RWPE1 (cell line): ENCODE measurements around the gene BMF.

Source experiments
- CTCF ChIA-PET: fragments of 350-600 bp; sonication (Branson Sonifier 250); formaldehyde crosslinking; extraction: SDS; loops from one replicate; lab custom pipeline; 2021; lab: Yijun Ruan, JAX
- POLR2A ChIA-PET: fragments of 400-600 bp; formaldehyde crosslinking; extraction: SDS; loops from one replicate; lab custom pipeline; 2020; ENCODE audit warnings: antibody characterized with exemption; ENCODE audit not compliant: low non-redundant PET; lab: Yijun Ruan, JAX
- DNase-seq: peaks from one replicate; pipeline ENCODE4 v3.0.0; 2012; ENCODE audit warnings: low spot score
- H3K27ac ChIP-seq: fragments of 450-650 bp; 2 replicates; pipeline ENCODE4 v1.5.1; 2017
- TF ChIP-seq, protein P1 (sequence below): fragments of 450-650 bp; conservative IDR thresholded peaks from 2 replicates; pipeline ENCODE4 v1.5.1; 2017; ENCODE audit warnings: low read depth, mild to moderate bottlenecking

Gene BMF

DNA sequence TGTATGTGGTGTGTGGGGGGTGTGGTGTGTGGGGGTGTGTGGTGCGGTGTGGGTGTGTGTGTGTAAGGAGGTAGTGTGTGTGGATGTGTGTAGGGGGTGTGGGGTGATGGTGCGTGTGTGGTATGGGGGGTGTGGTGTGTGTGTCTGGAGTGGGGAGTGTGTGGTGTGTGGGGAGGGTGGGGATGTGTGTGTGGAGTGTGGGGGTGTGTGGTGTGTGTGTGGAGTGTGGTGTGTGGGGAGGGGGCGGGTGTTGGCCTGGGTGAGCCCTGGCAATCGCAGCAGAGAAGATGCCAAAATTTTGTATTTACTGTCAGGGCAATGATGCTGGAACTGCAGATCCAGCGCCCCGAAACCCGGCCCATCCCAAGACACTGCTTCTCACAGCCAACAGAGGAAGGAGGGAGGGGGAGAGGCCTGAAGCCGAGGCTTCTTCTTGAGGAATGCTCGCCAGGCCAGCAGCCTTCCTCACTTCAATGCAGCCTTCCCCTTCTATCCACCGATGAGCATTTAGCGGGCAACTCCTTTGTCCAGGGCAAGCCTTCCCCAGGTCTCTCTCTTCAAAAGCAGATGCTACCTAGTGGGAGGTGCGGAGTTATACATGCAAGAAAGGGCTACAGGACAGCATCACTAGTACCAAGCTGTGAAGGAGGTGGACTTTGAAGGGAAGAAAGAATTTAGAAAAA is 57.8 kb downstream of the BMF start:
- TF ChIP-seq, protein P1, sequence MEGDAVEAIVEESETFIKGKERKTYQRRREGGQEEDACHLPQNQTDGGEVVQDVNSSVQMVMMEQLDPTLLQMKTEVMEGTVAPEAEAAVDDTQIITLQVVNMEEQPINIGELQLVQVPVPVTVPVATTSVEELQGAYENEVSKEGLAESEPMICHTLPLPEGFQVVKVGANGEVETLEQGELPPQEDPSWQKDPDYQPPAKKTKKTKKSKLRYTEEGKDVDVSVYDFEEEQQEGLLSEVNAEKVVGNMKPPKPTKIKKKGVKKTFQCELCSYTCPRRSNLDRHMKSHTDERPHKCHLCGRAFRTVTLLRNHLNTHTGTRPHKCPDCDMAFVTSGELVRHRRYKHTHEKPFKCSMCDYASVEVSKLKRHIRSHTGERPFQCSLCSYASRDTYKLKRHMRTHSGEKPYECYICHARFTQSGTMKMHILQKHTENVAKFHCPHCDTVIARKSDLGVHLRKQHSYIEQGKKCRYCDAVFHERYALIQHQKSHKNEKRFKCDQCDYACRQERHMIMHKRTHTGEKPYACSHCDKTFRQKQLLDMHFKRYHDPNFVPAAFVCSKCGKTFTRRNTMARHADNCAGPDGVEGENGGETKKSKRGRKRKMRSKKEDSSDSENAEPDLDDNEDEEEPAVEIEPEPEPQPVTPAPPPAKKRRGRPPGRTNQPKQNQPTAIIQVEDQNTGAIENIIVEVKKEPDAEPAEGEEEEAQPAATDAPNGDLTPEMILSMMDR: no peak
- POLR2A ChIA-PET: no interaction called here
- CTCF ChIA-PET: no interaction called here
- H3K27ac ChIP-seq: peak overlapping the region; percentile 49
- DNase-seq: no peak

DNA sequence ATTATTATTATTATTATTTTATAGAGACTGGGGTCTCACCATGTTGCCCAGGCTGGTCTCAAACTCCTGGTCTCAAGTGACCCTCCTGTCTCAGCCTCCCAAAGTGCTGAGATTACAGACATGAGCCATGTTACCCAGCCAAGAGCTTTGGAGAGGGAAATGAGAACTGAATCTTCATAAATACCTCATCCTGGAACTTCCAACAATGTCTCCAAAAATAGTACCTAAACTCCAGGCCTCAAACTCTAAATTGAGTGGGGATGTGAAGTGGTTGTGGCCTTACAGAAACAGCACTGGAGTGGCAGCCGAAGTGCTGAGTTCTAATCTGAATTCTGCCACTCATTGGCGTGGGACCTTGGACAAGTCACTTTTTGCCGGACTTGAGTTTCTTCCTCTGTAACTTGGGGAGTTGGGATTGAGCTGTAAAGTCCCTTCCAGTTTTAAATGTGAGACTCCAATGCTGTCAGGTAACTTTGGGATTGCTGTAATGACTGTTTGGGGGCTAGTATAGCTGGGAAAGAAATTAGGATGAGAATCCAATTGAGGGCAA is 59.7 kb downstream of the BMF start:
- no peak for DNase-seq
- TF ChIP-seq, protein P1: no peak
- H3K27ac ChIP-seq: no peak overlapping the region
- ChIA-PET POLR2A (interaction anchor here (0.6 kb wide), 1 partner anchor 17 kb away, joined by 4 read pairs; no protein-coding TSS in a partner anchor), CTCF (interaction anchor here (1.2 kb wide), 1 partner anchor 11 kb away, joined by 3 read pairs; no protein-coding TSS in a partner anchor)

GRCh38 chr15:40048211-40048792 is 60.4 kb downstream of the BMF start:
- ChIA-PET CTCF (interaction anchor here (1.1 to 3.8 kb wide), 4 partner anchors 12 to 59 kb away, joined by 3 to 23 read pairs (median 4); no protein-coding TSS in a partner anchor), POLR2A (interaction anchor here (0.8 to 1.0 kb wide), 2 partner anchors 9 to 11 kb away, joined by 3 to 5 read pairs; no protein-coding TSS in a partner anchor)
- DNase-seq: no peak
- peak overlapping the region; percentile 86 for H3K27ac ChIP-seq
- TF ChIP-seq, protein P1: no peak

DNA sequence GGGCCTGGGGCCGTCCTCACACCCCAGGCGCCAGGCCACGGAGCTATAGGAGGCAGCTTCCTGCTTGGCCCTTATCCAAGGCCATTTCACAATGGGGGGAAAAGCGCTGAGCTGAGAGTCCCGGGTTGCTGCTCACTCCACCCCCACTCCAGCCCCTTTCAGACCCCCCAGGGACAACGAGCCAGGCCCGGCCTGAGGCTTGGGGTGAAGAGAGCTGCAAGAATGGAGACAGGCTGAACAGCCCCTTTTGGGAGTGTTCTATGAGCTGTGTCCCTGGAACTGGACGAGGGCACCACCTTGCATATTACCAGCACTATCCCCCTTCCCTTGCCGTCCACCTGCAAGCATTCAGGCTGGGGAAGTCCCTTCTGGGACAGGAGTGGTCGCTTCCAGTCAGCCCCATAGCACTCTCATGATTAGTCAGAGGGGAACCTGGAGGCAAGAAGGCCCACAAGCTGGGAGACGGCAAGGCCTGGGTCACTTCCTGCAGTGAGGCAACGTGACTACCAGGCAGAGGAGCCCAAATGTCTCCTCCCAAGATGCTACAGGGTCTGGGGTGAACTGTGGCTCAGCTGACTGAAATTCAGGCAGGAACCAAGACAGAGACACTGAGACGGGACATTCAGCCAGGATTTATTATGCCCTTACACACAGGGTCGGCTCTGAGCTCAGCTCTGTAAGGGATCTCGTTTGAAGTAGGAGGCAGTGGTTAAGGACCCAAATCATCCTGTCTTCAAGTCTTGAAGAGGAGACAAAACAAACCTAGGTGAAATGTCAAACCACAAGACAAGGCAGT is 61.1 kb downstream of the BMF start:
- DNase-seq: peak; percentile 55
- H3K27ac ChIP-seq: peak overlapping the region; percentile 86
- POLR2A ChIA-PET: interaction anchor here (0.8 to 1.5 kb wide), 4 partner anchors 8 to 61 kb away, joined by 3 to 5 read pairs (median 3); partner anchors contain the start of gene BMF
- CTCF ChIA-PET: interaction anchor here (0.6 to 3.8 kb wide), 5 partner anchors 12 to 62 kb away, joined by 3 to 23 read pairs (median 3); no protein-coding TSS in a partner anchor
- TF ChIP-seq, protein P1: no peak

- TF ChIP-seq, protein P1: no peak
- ChIA-PET CTCF (interaction anchor here (1.1 to 3.8 kb wide), 3 partner anchors 55 to 60 kb away, joined by 3 to 23 read pairs (median 5); no protein-coding TSS in a partner anchor), POLR2A (interaction anchor here (1.2 to 1.5 kb wide), 2 partner anchors 60 to 62 kb away, joined by 3 read pairs; partner anchors contain the start of gene BMF)
- H3K27ac ChIP-seq: peak overlapping the region; percentile 86
- peak; percentile 83 for DNase-seq
Observed at GRCh38 chr15:40046721-40047414, 61.8 kb downstream of the BMF start.
